ENCODE results near the gene CALU. TPM values are rescaled to one million over a fixed set of nuclear protein-coding genes. Genes with fewer than 3 reads are reported as not detected.

CALU gene
- total RNA-seq, 2 donors from 2014 or later = 36.3 to 45.8 TPM

DNA sequence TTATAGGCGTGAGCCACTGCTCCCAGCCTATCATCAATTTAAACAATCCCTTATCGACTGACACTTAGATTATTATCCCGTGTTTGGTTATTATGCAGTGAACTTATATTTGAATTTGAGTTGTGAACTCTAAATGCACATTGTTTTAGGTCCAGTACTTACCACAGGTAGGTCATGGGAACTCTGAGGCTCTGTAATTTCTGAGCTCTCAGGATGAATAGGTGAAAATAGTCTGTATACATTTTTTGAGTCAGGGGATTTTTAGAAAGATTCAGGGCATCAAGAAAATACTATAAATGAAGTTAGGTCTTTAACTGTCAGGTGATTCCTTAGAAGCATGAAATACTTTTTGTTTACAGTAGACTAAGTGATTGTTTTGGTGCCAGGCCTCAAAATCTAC is 61.4 kb downstream of the CALU start:
- Histone ChIP-seq H3K27ac (no peak overlapping the region), H3K36me3 (replicated peaks in 1 of 2; ENCODE audit: insufficient read depth in 1 of 2, low read depth in 2 of 2) (no peaks in the 10 kb centered on the region), H3K27me3 (no peaks in the 10 kb centered on the region), H3K4me1 (no peaks in the 10 kb centered on the region), H3K9me3 (no peaks in the 10 kb centered on the region), H3K4me3 (no peak overlapping the region)
- TF ChIP-seq, protein P1, sequence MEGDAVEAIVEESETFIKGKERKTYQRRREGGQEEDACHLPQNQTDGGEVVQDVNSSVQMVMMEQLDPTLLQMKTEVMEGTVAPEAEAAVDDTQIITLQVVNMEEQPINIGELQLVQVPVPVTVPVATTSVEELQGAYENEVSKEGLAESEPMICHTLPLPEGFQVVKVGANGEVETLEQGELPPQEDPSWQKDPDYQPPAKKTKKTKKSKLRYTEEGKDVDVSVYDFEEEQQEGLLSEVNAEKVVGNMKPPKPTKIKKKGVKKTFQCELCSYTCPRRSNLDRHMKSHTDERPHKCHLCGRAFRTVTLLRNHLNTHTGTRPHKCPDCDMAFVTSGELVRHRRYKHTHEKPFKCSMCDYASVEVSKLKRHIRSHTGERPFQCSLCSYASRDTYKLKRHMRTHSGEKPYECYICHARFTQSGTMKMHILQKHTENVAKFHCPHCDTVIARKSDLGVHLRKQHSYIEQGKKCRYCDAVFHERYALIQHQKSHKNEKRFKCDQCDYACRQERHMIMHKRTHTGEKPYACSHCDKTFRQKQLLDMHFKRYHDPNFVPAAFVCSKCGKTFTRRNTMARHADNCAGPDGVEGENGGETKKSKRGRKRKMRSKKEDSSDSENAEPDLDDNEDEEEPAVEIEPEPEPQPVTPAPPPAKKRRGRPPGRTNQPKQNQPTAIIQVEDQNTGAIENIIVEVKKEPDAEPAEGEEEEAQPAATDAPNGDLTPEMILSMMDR (IDR thresholded peaks at IDR 0.05) = no peak
- TF ChIP-seq POLR2A (IDR thresholded peaks at IDR 0.05) = no peak
- no peak for ATAC-seq
- intact Hi-C loops (cut with DNase I) = no loop called here
- WGBS, 2 donors = 87 to 95% methylated on average over 3 of the region's 3 CpGs
- DNase-seq = no peak

DNA sequence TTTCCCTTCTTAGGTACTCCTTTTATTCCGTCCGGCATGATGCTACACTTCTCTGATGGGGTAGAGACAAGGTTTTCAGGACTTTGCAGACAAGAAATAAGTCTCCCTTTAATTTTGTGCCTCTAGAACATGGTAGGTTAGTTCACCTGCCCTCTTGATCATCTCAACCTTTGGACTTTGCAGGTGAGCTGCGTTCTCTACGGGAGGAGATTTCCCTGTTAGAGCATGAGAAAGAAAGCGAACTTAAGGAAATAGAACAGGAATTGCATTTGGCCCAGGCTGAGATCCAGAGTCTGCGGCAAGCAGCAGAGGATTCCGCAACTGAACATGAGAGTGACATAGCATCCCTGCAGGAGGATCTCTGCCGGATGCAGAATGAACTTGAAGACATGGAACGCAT is 61.8 kb downstream of the CALU start:
- ATAC-seq (no peak), DNase-seq (no peak)
- H3K27me3 ChIP-seq = no peaks in the 10 kb centered on the region
- H3K27ac ChIP-seq = no peak overlapping the region
- H3K9me3 ChIP-seq = no peaks in the 10 kb centered on the region
- 85 to 88% methylated on average over 9 of the region's 9 CpGs for WGBS, 2 donors
- no peak for TF ChIP-seq POLR2A (IDR thresholded peaks at IDR 0.05)
- TF ChIP-seq, protein P1 (IDR thresholded peaks at IDR 0.05) = no peak
- H3K4me1 ChIP-seq = no peaks in the 10 kb centered on the region
- intact Hi-C loops (cut with DNase I) = no loop called here
- no peaks in the 10 kb centered on the region for H3K36me3 ChIP-seq (replicated peaks in 1 of 2; ENCODE audit: insufficient read depth in 1 of 2, low read depth in 2 of 2)
- H3K4me3 ChIP-seq = no peak overlapping the region

DNA sequence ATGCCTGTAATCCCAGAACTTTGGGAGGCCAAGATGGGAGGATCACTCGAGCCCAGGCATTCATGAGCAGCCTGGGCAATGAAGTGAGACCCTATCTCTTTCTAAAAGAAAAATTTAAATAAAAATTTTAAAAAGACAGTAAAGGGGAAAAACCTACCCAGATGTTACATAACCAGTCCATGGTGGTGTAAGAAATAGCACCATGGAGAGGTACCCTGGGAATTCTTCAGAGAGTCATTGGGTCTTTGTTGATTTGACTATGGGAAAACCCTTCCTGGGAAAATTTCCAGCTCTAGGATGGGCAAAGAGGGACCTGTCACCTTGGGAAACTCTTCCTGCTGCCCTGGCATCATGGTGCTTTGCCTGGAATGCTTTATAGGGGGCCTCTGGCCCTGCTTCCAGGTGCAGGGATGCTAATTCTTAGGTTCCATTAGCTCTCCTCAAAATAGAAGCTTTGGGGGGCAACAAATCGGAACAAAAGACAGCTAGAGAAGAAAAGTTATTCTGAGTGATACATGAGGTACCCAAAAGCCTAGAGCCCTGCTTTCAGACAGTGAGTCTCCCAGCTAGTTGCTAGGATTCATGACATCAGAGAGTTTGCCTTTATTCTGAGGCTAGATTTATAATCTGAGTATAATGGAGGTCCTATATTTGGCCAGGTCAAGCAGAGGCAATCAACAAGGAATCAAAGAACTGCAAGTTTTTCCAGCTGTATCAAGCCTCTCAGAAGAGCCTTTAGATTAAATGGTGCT is 62.7 kb downstream of the CALU start:
- no peaks in the 10 kb centered on the region for H3K4me1 ChIP-seq
- no peaks in the 10 kb centered on the region for H3K9me3 ChIP-seq
- WGBS, 2 donors = 84 to 86% methylated on average over 2 of the region's 2 CpGs
- DNase-seq (no peak), ATAC-seq (no peak)
- intact Hi-C loops (cut with DNase I) = no loop called here
- H3K4me3 ChIP-seq = no peak overlapping the region
- H3K27me3 ChIP-seq = no peaks in the 10 kb centered on the region
- TF ChIP-seq POLR2A (IDR thresholded peaks at IDR 0.05) = no peak
- TF ChIP-seq, protein P1 (IDR thresholded peaks at IDR 0.05) = no peak
- H3K36me3 ChIP-seq (replicated peaks in 1 of 2; ENCODE audit: insufficient read depth in 1 of 2, low read depth in 2 of 2) = no peaks in the 10 kb centered on the region
- no peak overlapping the region for H3K27ac ChIP-seq

DNA sequence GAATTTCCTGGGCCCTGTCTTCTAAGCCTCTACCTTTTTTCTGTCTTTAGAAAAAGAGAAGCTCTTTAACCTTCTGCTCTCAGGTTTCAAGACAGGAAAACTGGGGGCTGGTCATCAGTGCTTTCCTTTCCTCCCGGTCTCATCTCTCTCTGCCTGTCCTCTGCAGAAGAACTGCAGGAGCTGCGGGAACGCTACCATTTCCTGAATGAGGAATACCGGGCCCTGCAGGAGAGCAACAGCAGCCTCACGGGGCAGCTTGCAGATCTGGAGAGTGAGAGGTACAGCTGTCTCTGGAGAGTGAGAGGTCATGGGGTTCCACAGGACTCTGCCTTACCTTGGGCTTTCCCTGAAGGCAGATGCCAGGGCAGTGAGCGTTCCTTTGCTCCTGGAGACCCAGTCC is 65.3 kb downstream of the CALU start:
- H3K36me3 ChIP-seq (replicated peaks in 1 of 2; ENCODE audit: insufficient read depth in 1 of 2, low read depth in 2 of 2) = no peaks in the 10 kb centered on the region
- no peaks in the 10 kb centered on the region for H3K27me3 ChIP-seq
- no peak for DNase-seq
- 79 to 90% methylated on average over 6 of the region's 6 CpGs for WGBS, 2 donors
- no peak overlapping the region for H3K27ac ChIP-seq
- peaks cover 4% of the 10 kb centered on the region for H3K4me1 ChIP-seq
- H3K4me3 ChIP-seq = no peak overlapping the region
- TF ChIP-seq POLR2A (IDR thresholded peaks at IDR 0.05) = no peak
- TF ChIP-seq, protein P1 (IDR thresholded peaks at IDR 0.05) = no peak
- ATAC-seq = no peak
- intact Hi-C loops (cut with DNase I) = no loop called here
- no peaks in the 10 kb centered on the region for H3K9me3 ChIP-seq

DNA sequence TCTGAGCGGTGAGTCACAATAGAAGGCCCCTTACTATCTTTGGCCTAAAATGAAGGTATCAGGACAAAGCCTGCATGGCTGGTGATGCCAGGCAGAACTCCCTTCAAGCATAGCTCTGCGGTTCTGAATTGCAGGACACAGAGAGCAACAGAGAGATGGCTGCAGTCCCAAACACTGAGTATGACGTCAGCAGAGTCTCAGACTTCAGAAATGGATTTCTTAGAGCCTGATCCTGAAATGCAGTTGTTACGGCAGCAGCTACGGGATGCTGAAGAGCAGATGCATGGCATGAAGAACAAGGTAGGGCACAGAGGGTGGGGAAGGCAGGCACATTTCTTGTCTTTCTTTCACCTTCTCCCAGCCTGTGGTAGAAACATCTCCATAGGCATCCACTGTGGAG is 66.1 kb downstream of the CALU start:
- H3K4me1 ChIP-seq = peaks cover 4% of the 10 kb centered on the region
- intact Hi-C loops (cut with DNase I) = no loop called here
- DNase-seq (no peak), ATAC-seq (no peak)
- TF ChIP-seq POLR2A (IDR thresholded peaks at IDR 0.05) = no peak
- TF ChIP-seq, protein P1 (IDR thresholded peaks at IDR 0.05) = no peak
- H3K27me3 ChIP-seq = no peaks in the 10 kb centered on the region
- H3K36me3 ChIP-seq (replicated peaks in 1 of 2; ENCODE audit: insufficient read depth in 1 of 2, low read depth in 2 of 2) = no peaks in the 10 kb centered on the region
- WGBS, 2 donors = 86 to 88% methylated on average over 5 of the region's 5 CpGs
- no peak overlapping the region for H3K27ac ChIP-seq
- no peaks in the 10 kb centered on the region for H3K9me3 ChIP-seq
- H3K4me3 ChIP-seq = no peak overlapping the region

Data from body of pancreas (tissue), 4 donors.